GM21723 (cell line): ENCODE measurements around the gene RAP1A.
"Not testable (repeated sequence)": the region's sequence is repeated elsewhere in the genome, so short reads cannot be mapped to it uniquely, and the experiment has no call there.

Source experiments
- ATAC-seq: cut with Tn5 transposase; IDR thresholded peaks from one replicate; pipeline ENCODE4 v1.9.1; 2021; ENCODE audit warnings: mild to moderate bottlenecking, moderate library complexity; ENCODE audit not compliant: unreplicated experiment

Gene RAP1A

GRCh38 chr1:111660204-111661150 lies 40.9 kb downstream of the RAP1A start:
- ATAC-seq, result no peak

DNA sequence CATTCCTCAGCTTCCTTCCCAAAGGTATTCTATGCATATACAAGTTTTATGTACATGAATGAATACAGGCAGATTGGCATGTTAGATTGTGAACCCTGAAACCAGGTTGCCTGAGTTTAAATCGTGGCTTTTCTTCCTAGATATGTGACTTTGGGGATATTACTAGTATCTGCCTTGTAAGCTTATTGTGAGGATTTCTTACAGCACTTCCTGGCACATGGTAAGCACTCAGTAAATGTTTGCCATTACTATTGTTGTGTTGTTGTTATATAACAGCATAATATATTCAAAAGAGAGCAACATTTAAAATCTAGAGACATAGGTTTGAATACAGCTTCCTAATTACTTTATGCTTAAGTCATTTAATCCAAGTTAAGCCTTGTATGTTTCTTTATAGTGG lies 45.1 kb downstream of the RAP1A start:
- no peak for ATAC-seq

- no peak for ATAC-seq
Observed at GRCh38 chr1:111665497-111665896, 45.9 kb downstream of the RAP1A start.

DNA sequence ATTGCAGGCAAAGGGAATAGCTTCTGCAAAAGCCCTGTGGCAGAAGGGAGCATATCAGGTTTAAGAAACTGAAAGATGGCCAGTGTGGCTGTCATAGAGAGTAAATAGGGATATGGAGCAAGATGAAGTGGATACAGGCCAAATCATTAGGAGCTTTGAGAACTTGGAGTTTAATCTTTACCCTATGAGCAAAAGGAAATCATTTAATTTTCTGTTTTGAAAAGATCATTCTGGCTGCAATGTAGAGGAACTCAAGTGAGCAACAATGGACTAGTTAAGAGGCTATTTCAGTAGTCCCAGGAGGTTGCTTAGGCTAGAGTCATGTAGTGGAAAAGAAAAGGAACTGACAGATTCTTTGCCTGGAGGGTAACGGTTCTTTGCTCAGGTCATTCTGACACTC lies 47.2 kb downstream of the RAP1A start:
- no peak for ATAC-seq

- ATAC-seq, result no peak
Observed at GRCh38 chr1:111669268-111669667, 49.7 kb downstream of the RAP1A start.

DNA sequence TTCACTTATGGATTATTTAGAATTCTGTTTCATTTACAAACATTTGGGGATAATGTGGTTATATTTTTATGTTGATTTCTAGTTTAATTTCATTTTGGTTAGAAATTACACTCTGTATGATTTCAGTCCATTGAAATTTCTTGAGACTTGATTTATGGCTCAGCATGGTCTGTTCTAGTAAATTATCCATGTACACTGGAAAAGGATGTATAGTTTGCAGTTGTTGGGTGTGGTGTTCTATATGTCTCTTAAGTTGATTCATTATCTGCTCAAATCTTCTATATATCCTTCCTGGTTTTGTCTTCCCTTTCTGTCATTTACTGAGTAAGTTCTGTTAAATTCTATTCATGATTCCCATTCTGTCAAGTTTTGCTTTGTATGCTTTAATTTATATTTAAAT lies 52.3 kb downstream of the RAP1A start:
- no peak for ATAC-seq

GRCh38 chr1:111672331-111672730 lies 52.7 kb downstream of the RAP1A start:
- no peak for ATAC-seq

GRCh38 chr1:111677604-111678003 lies 58.0 kb downstream of the RAP1A start:
- no peak for ATAC-seq

- ATAC-seq, result no peak
Observed at GRCh38 chr1:111679541-111679940, 60.0 kb downstream of the RAP1A start.

DNA sequence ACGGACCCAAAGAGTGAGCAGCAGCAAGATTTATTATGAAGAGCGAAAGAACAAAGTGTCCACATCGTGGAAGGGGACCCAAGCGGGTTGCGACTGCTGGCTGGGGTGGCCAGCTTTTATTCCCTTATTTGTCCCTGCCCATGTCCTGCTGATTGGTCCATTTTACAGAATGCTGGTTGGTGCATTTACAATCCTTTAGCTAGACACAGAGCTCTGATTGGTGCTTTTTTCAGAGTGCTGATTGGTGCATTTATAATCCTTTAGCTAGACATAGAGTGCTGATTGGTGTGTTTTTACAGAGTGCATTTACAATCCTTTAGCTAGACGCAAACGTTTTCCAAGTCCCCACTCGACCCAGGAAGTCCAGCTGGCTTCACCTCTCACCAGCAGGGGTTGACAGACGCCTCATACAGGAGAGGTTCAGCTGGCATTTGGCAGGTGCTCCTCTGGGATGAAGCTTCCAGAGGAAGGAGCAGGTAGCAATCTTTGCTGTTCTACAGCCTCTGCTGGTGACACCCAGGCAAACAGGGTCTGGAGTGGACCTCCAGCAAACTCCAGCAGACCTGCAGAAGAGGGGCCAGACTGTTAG lies 60.7 kb downstream of the RAP1A start:
- not testable (repeated sequence) for ATAC-seq

DNA sequence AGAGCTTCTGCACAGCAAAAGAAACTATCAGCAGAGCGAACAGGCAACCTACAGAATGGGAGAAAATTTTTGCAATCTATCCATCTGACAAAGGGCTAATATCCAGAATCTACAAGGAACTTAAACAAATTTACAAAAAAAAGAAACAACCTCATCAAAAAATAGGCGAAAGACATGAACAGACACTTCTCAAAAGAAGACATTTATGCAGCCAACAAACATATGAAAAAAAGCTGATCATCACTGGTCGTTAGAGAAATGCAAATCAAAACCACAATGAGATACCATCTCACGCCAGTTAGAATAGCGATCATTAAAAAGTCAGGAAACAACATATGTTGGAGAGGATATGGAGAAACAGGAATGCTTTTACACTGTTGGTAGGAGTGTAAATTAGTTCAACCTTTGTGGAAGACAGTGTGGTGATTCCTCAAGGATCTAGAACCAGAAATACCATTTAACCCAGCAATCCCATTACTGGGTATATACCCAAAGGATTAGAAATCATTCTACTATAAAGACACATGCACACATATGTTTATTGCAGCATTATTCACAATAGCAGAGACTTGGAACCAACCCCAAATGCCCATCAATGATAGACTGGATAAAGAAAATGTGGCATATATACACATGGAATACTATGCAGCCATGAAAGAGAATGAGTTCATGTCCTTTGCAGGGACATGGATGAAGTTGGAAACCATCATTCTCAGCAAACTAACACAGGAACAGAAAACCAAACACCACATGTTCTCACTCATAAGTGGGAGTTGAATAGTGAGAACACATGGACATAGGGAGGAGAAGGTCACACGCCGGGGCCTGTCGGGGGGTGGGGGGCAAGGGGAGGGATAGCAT lies 65.9 kb downstream of the RAP1A start:
- ATAC-seq, result not testable (repeated sequence)

GRCh38 chr1:111690306-111690617 lies 70.7 kb downstream of the RAP1A start:
- ATAC-seq, result no peak

DNA sequence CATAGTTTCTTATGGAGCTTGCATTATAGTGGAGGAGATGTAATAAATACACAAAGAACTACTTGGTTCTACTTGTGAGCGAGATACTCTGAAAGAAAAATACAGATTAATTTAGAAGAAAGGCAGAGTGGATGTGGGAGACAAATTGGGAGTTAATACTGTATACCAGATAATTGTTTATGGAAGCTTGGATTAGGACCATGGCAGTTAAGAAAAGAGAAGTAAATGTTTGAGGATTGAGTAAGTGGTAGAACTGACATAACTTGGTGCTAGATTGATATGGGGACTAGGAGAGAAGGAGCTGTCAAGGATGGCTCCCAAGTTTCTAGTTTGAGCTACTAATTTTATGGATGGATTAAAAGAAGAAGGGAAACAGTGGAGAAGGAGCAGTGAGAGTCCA lies 72.3 kb downstream of the RAP1A start:
- no peak for ATAC-seq

DNA sequence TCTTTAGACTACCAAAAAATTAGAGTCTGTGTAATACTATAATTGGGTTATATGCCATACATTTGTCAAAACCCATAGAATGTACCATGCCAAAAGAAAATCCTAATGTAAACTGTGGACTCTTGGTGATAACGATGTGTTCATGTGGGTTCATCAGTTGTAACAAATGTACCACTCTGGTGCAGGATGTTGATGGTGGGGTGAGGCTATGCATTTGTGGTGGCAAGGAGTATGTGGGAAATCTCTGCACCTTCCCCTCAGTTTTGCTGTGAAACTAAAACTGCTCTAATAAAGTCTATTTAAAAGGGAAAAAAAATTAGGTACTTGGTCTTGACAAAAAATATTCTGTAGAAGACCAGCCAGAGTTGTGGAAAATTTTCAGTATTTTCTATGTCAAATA lies 76.2 kb downstream of the RAP1A start:
- ATAC-seq, result no peak

- ATAC-seq, result no peak
Observed at GRCh38 chr1:111696330-111696729, 76.7 kb downstream of the RAP1A start.

DNA sequence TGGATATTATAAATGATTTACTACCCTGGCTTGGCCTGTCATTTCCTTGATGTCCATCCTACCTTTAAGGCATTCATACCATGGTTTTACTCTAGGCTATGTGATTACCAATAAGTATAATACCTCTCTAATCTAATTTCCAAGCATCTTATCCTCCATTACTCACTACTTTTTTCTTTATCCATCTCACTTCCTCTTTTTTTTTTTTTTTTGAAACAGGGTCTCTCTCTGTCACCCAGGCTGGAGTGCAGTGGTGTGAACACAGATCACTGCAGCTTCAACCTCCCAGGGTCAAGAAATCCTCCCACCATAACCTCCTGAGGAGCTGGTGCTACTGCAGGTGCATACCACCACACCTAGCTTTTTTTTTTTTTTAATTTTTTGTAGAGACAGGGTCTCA lies 79.7 kb downstream of the RAP1A start:
- no peak for ATAC-seq

DNA sequence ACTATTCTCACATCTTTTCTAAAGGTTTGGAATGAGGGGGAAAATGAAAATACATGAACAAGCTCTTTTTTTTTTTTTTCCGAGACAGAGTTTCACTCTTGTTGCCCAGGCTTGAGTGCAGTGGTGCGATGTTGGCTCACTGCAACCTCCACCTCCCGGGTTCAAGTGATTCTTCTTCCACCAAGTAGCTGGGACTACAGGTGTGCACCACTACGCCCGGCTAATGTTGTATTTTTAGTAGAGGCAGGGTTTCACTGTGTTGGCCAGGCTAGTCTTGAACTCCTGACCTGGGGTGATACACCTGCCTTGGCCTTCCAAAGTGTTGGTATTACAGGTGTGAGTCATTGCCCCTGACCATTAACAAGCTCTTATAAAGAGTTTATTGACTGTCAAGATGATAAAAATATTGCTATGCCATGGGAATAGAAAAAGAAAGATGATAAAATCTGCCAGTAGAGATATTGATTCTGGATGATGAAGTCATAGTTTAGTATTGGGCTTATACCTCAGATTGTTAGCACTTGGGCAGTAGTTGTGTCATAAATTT lies 83.0 kb downstream of the RAP1A start:
- ATAC-seq, result no peak

- no peak for ATAC-seq
Observed at GRCh38 chr1:111704240-111704639, 84.7 kb downstream of the RAP1A start.

DNA sequence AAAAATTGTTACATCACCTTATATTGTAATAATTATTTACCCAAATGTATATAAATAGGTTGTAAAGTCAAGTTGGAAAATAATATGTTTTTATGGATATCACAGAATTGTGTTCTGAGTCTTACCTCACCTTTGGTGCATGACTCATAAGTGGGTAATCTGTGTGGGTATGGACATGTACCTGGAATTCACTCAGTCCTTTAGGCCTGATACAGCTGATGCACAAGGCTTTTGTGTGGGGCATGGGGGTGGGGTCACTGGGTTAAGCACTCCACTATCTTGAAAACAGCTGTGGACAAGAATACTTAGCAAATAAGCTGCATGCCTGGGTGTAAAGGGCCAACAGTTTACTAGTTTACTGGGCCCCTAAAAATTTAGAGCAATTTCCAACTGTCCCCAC lies 85.2 kb downstream of the RAP1A start:
- ATAC-seq, result no peak

GRCh38 chr1:111705841-111706240 lies 86.3 kb downstream of the RAP1A start:
- ATAC-seq, result no peak

DNA sequence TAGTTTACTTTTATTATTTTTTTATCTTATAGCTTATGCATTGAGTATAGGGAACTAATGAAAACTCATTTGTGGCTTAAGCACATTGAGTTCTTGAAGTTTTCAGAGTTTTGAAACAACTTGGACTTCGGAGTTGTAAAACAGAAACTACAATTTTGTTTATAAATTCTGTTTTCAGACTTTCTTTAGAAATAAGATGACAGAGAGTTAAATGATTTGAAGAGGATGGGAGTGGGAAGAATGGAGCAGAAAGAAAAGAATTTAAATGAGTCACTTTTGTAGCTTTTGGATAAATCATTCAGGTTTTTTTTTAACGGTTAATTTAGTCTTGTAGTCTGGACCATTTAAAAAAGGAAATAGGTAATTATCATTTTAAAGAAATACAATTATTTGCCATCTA lies 87.3 kb downstream of the RAP1A start:
- no peak for ATAC-seq
